Prostate gland (tissue), 2 donors: Measurements from ENCODE around the gene TRNP1.

Experiments used
- CTCF ChIP-seq, 4 experiments: fragments of 200-600 bp in 2 of 4; fragments of 450-650 bp in 2 of 4; sonication (generic) in 2 of 4; IDR thresholded peaks; 1 replicate in 3 of 4; 2 replicates in 1 of 4; pipeline ENCODE4 v1.5.1; 2016 to 2019; ENCODE audit warnings: antibody characterized with exemption in 4 of 4, mild to moderate bottlenecking in 2 of 4, moderate library complexity in 2 of 4
- POLR2A ChIP-seq: fragments of 450-650 bp; IDR thresholded peaks from one replicate; pipeline ENCODE4 v1.6.1; 2016; ENCODE audit warnings: antibody characterized with exemption, mild to moderate bottlenecking
- POLR2AphosphoS5 ChIP-seq: sonication (generic); formaldehyde crosslinking; IDR thresholded peaks from one replicate; pipeline ENCODE4 v1.6.1; 2017; ENCODE audit warnings: antibody characterized with exemption

- TF ChIP-seq CTCF (IDR thresholded peaks at IDR 0.05) (no peak), POLR2A (no peak), POLR2AphosphoS5 (no peak)
Measured at GRCh38 chr1:27029517-27029916, 36.0 kb downstream of the TRNP1 start.
